GM08714 (cell line): ENCODE measurements around the gene DNAJC8.

Experiments used
- H3K4me3 ChIP-seq: fragments of 200-500 bp; sonication (Bioruptor generic); 2 replicates; pipeline ENCODE4 v1.5.1; 2014; ENCODE audit warnings: mild to moderate bottlenecking, low read length, inconsistent platforms
- ZNF274 ChIP-seq: IDR thresholded peaks from 2 replicates; pipeline ENCODE4 v1.6.1; 2012; ENCODE audit warnings: mild to moderate bottlenecking, low read depth, low read length

The DNAJC8 gene

GRCh38 chr1:28199328-28200233, 33.2 kb downstream of the DNAJC8 start:
- no peak for TF ChIP-seq ZNF274
- H3K4me3 ChIP-seq, result peak overlapping the region; percentile 51; the same call in 1 of the 2 replicates

- H3K4me3 ChIP-seq, result no peak overlapping the region
- no peak for TF ChIP-seq ZNF274
These were observed 35.0 kb downstream of the DNAJC8 start for GRCh38 chr1:28197682-28198415.

GRCh38 chr1:28196330-28196729, 36.5 kb downstream of the DNAJC8 start:
- no peak overlapping the region for H3K4me3 ChIP-seq
- TF ChIP-seq ZNF274, result no peak

- TF ChIP-seq ZNF274, result no peak
- H3K4me3 ChIP-seq, result no peak overlapping the region
These were observed 37.0 kb downstream of the DNAJC8 start for GRCh38 chr1:28195780-28196179.

- H3K4me3 ChIP-seq, result no peak overlapping the region
- TF ChIP-seq ZNF274, result no peak
These were observed 38.3 kb downstream of the DNAJC8 start for GRCh38 chr1:28194326-28195035.

- H3K4me3 ChIP-seq, result no peak overlapping the region
- TF ChIP-seq ZNF274, result no peak
These were observed 39.1 kb downstream of the DNAJC8 start for GRCh38 chr1:28193701-28194161.

GRCh38 chr1:28190996-28191645, 41.7 kb downstream of the DNAJC8 start:
- H3K4me3 ChIP-seq, result no peak overlapping the region

GRCh38 chr1:28190337-28190979, 42.4 kb downstream of the DNAJC8 start:
- H3K4me3 ChIP-seq, result no peak overlapping the region
- TF ChIP-seq ZNF274, result no peak

More at GRCh38 chr1:28190996-28191645, 41.7 kb downstream of the DNAJC8 start:
- no peak for TF ChIP-seq ZNF274

GRCh38 chr1:28185071-28185470, 47.8 kb downstream of the DNAJC8 start:
- H3K4me3 ChIP-seq, result no peak overlapping the region
- TF ChIP-seq ZNF274, result no peak

GRCh38 chr1:28180306-28181305, 52.2 kb downstream of the DNAJC8 start:
- H3K4me3 ChIP-seq, result no peak overlapping the region
- TF ChIP-seq ZNF274, result no peak

GRCh38 chr1:28178690-28179485, 53.9 kb downstream of the DNAJC8 start:
- no peak for TF ChIP-seq ZNF274
- H3K4me3 ChIP-seq, result no peak overlapping the region
